Activated T-helper 17 cell treated with anti-CD3 and anti-CD28 coated beads, Interleukin-2, amount 50 U/mL, for 72 hours (primary cell): ENCODE data around the gene RSAD2. TPM values are rescaled to one million over a fixed set of nuclear protein-coding genes. Genes with fewer than 3 reads are reported as not detected.
"Not testable (repeated sequence)": the region's sequence is repeated elsewhere in the genome, so short reads cannot be mapped to it uniquely, and the experiment has no call there.

Experiments used
- ATAC-seq: fragments of 150-1000 bp; cut with Tn5 transposase; replicated peaks from 2 replicates; pipeline ENCODE4 v1.10.0; 2021; ENCODE audit warnings: mild to moderate bottlenecking, moderate library complexity
- H3K27ac Mint-ChIP-seq: one replicate; pipeline ENCODE4 v1.8.0; 2022; ENCODE audit warnings: mixed read lengths
- H3K27me3 Mint-ChIP-seq: one replicate; pipeline ENCODE4 v1.8.0; 2022; ENCODE audit warnings: mixed read lengths
- H3K36me3 Mint-ChIP-seq: one replicate; pipeline ENCODE4 v1.8.0; 2022; ENCODE audit warnings: low read depth, mild to moderate bottlenecking, mixed read lengths
- H3K4me1 Mint-ChIP-seq: one replicate; pipeline ENCODE4 v1.8.0; 2022; ENCODE audit warnings: mixed read lengths
- H3K4me3 Mint-ChIP-seq: one replicate; pipeline ENCODE4 v1.8.0; 2022; ENCODE audit warnings: mild to moderate bottlenecking, mixed read lengths
- H3K9me3 Mint-ChIP-seq: one replicate; pipeline ENCODE4 v1.8.0; 2022; ENCODE audit warnings: mixed read lengths
- total RNA-seq, 2 donors: library from RNA; stranded (reverse); gene quantifications; one replicate each; pipeline ENCODE4 v1.2.3, GENCODE V29; 2022

The RSAD2 gene
- total RNA-seq, 2 donors from 2014 or later = 2.8 to 4.5 TPM

DNA sequence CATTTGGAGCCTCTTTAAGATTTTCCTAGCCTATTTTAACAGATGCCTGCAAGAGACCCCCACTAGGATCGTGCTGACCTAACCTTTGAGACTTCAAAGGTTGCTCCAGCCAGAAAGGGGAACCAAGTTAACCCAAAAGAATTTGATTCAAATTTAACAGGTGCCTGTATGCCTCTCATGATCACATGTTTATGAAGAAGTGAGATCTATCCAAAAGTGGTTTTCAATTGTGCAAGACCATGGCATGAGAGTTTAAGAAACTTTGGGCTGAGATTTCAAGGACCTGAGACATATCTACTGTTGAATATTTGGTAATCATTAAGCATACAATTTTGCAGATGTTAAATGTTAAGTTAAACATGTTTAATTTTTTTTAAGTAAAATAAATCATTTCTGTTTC is 1.3 kb upstream of the RSAD2 start:
- H3K27ac Mint-ChIP-seq = no peak overlapping the region
- H3K4me1 Mint-ChIP-seq = peaks cover 24% of the 10 kb centered on the region
- H3K4me3 Mint-ChIP-seq = no peak overlapping the region
- H3K36me3 Mint-ChIP-seq = no peaks in the 10 kb centered on the region
- no peak for ATAC-seq
- H3K9me3 Mint-ChIP-seq = no peaks in the 10 kb centered on the region
- H3K27me3 Mint-ChIP-seq = no peaks in the 10 kb centered on the region

GRCh38 chr2:6878549-6878948 is 972 bp downstream of the RSAD2 start:
- ATAC-seq = no peak
- Mint-ChIP-seq H3K27ac (no peak overlapping the region), H3K36me3 (no peaks in the 10 kb centered on the region), H3K4me1 (peaks cover 24% of the 10 kb centered on the region), H3K27me3 (no peaks in the 10 kb centered on the region), H3K4me3 (peak overlapping the region; percentile 78), H3K9me3 (no peaks in the 10 kb centered on the region)

- H3K36me3 Mint-ChIP-seq = no peaks in the 10 kb centered on the region
- H3K9me3 Mint-ChIP-seq = no peaks in the 10 kb centered on the region
- no peak for ATAC-seq
- H3K4me3 Mint-ChIP-seq = peak overlapping the region; percentile 78
- no peaks in the 10 kb centered on the region for H3K27me3 Mint-ChIP-seq
- H3K27ac Mint-ChIP-seq = no peak overlapping the region
- H3K4me1 Mint-ChIP-seq = peaks cover 26% of the 10 kb centered on the region
Measured at GRCh38 chr2:6879011-6879410, 1.4 kb downstream of the RSAD2 start.

DNA sequence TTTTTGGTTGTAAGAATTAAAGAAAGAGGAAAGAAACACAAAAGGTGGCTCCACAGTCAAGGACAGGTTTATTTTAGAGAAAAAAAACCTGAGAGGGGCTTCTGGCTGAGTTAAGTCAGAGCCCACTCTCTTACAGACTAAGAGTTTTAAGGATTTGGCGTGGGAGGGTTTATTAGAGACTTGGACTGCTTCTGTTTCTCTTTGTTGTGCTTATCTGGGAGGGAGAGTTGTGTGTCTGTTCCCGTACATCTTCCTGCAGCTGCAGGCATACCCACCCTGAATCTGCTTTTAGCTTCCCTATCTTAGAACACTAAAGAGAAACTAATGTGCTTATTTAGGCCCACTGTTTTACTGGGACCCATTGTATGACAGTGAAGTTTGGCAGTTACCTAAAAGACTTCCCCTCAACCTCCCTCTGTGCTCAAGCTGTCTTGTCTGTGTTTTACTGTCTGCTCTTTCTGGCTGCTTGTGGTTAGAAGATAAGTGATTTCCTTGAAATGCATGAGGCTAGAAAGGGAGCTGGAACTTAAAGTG is 2.7 kb downstream of the RSAD2 start:
- no peaks in the 10 kb centered on the region for H3K27me3 Mint-ChIP-seq
- peak overlapping the region; percentile 52 for H3K4me3 Mint-ChIP-seq
- H3K9me3 Mint-ChIP-seq = no peaks in the 10 kb centered on the region
- H3K36me3 Mint-ChIP-seq = no peaks in the 10 kb centered on the region
- peaks cover 28% of the 10 kb centered on the region for H3K4me1 Mint-ChIP-seq
- peak overlapping the region; percentile 55 for H3K27ac Mint-ChIP-seq
- peak; percentile 32 for ATAC-seq

GRCh38 chr2:6881046-6881445 is 3.5 kb downstream of the RSAD2 start:
- H3K4me1 Mint-ChIP-seq = peaks cover 28% of the 10 kb centered on the region
- no peak for ATAC-seq
- H3K27me3 Mint-ChIP-seq = no peaks in the 10 kb centered on the region
- no peaks in the 10 kb centered on the region for H3K36me3 Mint-ChIP-seq
- peak overlapping the region; percentile 52 for H3K4me3 Mint-ChIP-seq
- no peaks in the 10 kb centered on the region for H3K9me3 Mint-ChIP-seq
- H3K27ac Mint-ChIP-seq = peak overlapping the region; percentile 29

DNA sequence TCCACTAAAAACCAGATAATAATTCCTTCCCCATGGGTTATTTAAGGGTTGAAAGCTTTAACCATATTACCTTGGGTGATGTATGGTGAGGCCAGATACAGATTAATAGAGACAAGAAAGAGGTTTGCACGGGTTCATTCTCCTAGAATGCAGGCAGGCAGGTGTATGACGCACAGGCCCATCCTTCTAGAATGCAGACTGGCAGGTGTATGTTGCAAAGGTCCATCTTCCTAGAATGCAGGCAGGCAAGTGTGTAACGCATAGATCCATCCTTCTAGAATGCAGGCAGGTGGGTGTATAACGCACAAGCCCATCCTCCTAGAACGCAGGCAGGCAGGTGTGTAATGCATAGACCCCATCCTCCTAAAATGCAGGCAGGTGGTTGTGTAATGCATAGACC is 3.9 kb downstream of the RSAD2 start:
- Mint-ChIP-seq H3K9me3 (no peaks in the 10 kb centered on the region), H3K27me3 (no peaks in the 10 kb centered on the region), H3K4me3 (no peak overlapping the region), H3K4me1 (peaks cover 28% of the 10 kb centered on the region), H3K36me3 (no peaks in the 10 kb centered on the region), H3K27ac (no peak overlapping the region)
- no peak for ATAC-seq

DNA sequence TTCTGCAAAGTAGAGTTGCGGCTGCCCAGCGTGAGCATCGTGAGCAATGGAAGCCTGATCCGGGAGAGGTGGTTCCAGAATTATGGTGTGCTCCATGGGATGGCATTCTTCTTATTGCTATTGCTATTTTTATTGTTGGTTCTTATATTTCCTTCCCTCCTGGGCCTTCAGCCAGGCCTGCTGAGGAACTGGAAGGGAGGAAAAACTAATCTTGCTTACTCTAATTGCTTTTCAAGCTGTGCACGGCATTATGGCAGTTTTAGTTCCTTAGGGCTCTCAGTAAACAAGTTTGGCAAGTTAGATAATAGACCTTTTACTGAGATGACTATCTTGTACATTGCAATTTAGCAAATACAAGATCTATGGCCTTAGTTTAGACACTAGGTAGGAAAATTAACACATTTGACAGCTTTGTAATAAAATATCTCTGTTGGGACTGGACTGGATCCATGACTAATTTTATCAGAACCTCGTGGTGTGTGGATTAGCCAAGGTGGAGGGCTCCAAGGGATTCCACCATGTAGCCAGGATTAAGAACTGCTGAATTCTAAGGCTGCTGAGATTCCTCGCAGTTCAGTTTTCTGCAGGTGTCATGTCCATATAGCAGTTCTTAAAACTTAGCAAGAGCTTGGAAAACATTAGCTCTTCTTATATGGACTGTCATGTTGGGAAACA is 6.0 kb downstream of the RSAD2 start:
- no peak overlapping the region for H3K27ac Mint-ChIP-seq
- H3K4me1 Mint-ChIP-seq = peaks cover 22% of the 10 kb centered on the region
- no peaks in the 10 kb centered on the region for H3K27me3 Mint-ChIP-seq
- ATAC-seq = no peak
- H3K36me3 Mint-ChIP-seq = no peaks in the 10 kb centered on the region
- H3K9me3 Mint-ChIP-seq = no peaks in the 10 kb centered on the region
- H3K4me3 Mint-ChIP-seq = no peak overlapping the region

- H3K9me3 Mint-ChIP-seq = no peaks in the 10 kb centered on the region
- H3K27me3 Mint-ChIP-seq = no peaks in the 10 kb centered on the region
- H3K4me1 Mint-ChIP-seq = peaks cover 11% of the 10 kb centered on the region
- H3K4me3 Mint-ChIP-seq = no peak overlapping the region
- ATAC-seq = no peak
- H3K27ac Mint-ChIP-seq = no peak overlapping the region
- no peaks in the 10 kb centered on the region for H3K36me3 Mint-ChIP-seq
Measured at GRCh38 chr2:6885551-6885950, 8.0 kb downstream of the RSAD2 start.

DNA sequence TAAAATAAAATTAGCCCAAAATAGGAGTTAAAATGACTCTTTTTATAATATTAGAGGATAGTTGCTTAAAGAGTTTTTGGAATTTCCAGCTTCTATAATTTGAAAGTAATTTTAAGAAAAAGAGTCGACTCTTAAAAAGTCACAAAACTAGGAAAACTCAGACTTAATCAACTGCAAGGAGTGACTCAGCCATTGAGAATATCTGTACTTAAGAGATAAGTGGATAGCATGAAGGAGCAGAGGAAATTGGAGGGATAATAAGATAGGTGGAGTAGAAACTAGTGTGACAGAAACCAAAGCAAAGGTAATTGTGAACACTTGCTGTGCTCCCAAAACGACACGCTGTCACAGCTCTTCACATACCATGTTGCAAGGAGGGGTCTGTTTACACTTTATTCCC is 8.4 kb downstream of the RSAD2 start:
- Mint-ChIP-seq H3K36me3 (no peaks in the 10 kb centered on the region), H3K27ac (no peak overlapping the region), H3K4me3 (no peak overlapping the region), H3K9me3 (no peaks in the 10 kb centered on the region), H3K27me3 (no peaks in the 10 kb centered on the region), H3K4me1 (peaks cover 7% of the 10 kb centered on the region)
- ATAC-seq = no peak

- no peaks in the 10 kb centered on the region for H3K9me3 Mint-ChIP-seq
- no peak overlapping the region for H3K4me3 Mint-ChIP-seq
- no peak for ATAC-seq
- H3K27me3 Mint-ChIP-seq = no peaks in the 10 kb centered on the region
- H3K4me1 Mint-ChIP-seq = peaks cover 4% of the 10 kb centered on the region
- H3K27ac Mint-ChIP-seq = no peak overlapping the region
- H3K36me3 Mint-ChIP-seq = no peaks in the 10 kb centered on the region
Measured at GRCh38 chr2:6887751-6888192, 10.2 kb downstream of the RSAD2 start.

DNA sequence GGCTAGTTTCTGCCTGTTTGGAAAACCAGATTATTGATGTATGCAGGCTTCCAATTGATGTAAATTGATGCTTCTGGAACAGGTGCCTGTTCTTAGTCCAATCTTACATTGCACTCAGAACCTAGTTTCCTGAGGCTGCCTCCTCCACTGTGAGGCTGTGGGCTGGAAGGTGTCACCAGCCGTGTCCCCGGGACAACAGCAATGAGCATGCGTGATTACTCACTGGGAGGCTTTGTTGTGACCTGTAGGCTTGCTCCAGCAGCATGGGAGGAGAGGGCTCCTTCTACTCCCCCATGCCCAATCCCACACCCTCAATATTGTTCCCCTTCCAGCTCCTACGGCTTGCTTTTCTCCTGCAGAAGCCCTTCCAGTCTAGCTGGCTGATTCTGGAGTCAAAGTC is 11.1 kb downstream of the RSAD2 start:
- no peak for ATAC-seq
- no peaks in the 10 kb centered on the region for H3K27me3 Mint-ChIP-seq
- no peaks in the 10 kb centered on the region for H3K9me3 Mint-ChIP-seq
- peak overlapping the region; percentile 4 for H3K27ac Mint-ChIP-seq
- no peaks in the 10 kb centered on the region for H3K36me3 Mint-ChIP-seq
- peaks cover 4% of the 10 kb centered on the region for H3K4me1 Mint-ChIP-seq
- no peak overlapping the region for H3K4me3 Mint-ChIP-seq

GRCh38 chr2:6893876-6894482 is 16.4 kb downstream of the RSAD2 start:
- H3K4me1 Mint-ChIP-seq = no peaks in the 10 kb centered on the region
- no peaks in the 10 kb centered on the region for H3K9me3 Mint-ChIP-seq
- H3K4me3 Mint-ChIP-seq = no peak overlapping the region
- no peak for ATAC-seq
- peaks cover 6% of the 10 kb centered on the region for H3K36me3 Mint-ChIP-seq
- no peak overlapping the region for H3K27ac Mint-ChIP-seq
- no peaks in the 10 kb centered on the region for H3K27me3 Mint-ChIP-seq

DNA sequence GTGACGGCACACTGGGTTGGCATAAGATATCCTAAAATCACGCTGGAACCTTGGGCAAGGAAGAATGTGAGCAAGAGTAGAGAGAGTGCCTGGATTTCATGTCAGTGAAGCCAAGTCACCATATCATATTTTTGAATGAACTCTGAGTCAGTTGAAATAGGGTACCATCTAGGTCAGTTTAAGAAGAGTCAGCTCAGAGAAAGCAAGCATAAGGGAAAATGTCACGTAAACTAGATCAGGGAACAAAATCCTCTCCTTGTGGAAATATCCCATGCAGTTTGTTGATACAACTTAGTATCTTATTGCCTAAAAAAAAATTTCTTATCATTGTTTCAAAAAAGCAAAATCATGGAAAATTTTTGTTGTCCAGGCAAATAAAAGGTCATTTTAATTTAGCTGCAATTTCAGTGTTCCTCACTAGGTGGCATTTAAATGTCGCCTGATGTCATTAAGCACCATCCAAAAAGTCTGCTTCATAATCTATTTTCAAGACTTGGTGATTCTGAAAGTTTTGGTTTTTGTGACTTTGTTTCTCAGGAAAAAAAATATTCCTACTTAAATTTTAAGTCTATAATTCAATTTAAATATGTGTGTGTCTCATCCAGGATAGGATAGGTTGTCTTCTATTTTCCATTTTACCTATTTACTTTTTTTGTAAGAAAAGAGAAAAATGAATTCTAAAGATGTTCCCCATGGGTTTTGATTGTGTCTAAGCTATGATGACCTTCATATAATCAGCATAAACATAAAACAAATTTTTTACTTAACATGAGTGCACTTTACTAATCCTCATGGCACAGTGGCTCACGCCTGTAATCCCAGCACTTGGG is 19.6 kb downstream of the RSAD2 start:
- H3K4me3 Mint-ChIP-seq = no peak overlapping the region
- H3K27ac Mint-ChIP-seq = no peak overlapping the region
- peak; percentile 37 for ATAC-seq
- H3K9me3 Mint-ChIP-seq = peaks cover 5% of the 10 kb centered on the region
- peaks cover 6% of the 10 kb centered on the region for H3K36me3 Mint-ChIP-seq
- no peaks in the 10 kb centered on the region for H3K27me3 Mint-ChIP-seq
- H3K4me1 Mint-ChIP-seq = no peaks in the 10 kb centered on the region

GRCh38 chr2:6902581-6902980 is 25.0 kb downstream of the RSAD2 start:
- H3K27ac Mint-ChIP-seq, H3K36me3 Mint-ChIP-seq, H3K27me3 Mint-ChIP-seq, ATAC-seq, H3K4me3 Mint-ChIP-seq: not testable (repeated sequence)
- H3K4me1 Mint-ChIP-seq = peaks cover 15% of the 10 kb centered on the region
- H3K9me3 Mint-ChIP-seq = peaks cover 11% of the 10 kb centered on the region
